H1 (cell line): Measurements from ENCODE around the gene FCN2. TPM values are rescaled to one million over a fixed set of nuclear protein-coding genes. Genes with fewer than 3 reads are reported as not detected.

Experiments
- SRF ChIP-seq: IDR thresholded peaks from 2 replicates; pipeline ENCODE4 v1.6.1; 2011; ENCODE audit warnings: mild to moderate bottlenecking, low read depth, low read length, moderate library complexity
- polyA plus RNA-seq, 7 experiments: library from polyadenylated mRNA; depleted of rRNA in 3 of 7; stranded (reverse) in 5 of 7; unstranded in 2 of 7; fragments of >200 nt in 5 of 7; fragments of 200-250 nt in 2 of 7; gene quantifications; 1 replicate in 5 of 7; 2 replicates in 1 of 7; 4 replicates in 1 of 7; pipeline versions ENCODE4 v1.2.1 to v1.2.3, GENCODE V29; 2011 to 2013; ENCODE audit warnings: missing spikeins in 2 of 7, mixed read lengths in 2 of 7
- total RNA-seq: library from RNA; stranded (reverse); fragmentation: NEBNext Ultra II Directional; extraction: Animal tissue kit (Norgen Biotek cat#: 25700); gene quantifications from 2 replicates; pipeline ENCODE4 v1.2.1, GENCODE V29; 2021

Gene FCN2
- total and polyA plus RNA-seq, 2 of the 8 experiments (the other 6 are each of a cell fraction or from before 2014, with no cell fraction given) = not detected

DNA sequence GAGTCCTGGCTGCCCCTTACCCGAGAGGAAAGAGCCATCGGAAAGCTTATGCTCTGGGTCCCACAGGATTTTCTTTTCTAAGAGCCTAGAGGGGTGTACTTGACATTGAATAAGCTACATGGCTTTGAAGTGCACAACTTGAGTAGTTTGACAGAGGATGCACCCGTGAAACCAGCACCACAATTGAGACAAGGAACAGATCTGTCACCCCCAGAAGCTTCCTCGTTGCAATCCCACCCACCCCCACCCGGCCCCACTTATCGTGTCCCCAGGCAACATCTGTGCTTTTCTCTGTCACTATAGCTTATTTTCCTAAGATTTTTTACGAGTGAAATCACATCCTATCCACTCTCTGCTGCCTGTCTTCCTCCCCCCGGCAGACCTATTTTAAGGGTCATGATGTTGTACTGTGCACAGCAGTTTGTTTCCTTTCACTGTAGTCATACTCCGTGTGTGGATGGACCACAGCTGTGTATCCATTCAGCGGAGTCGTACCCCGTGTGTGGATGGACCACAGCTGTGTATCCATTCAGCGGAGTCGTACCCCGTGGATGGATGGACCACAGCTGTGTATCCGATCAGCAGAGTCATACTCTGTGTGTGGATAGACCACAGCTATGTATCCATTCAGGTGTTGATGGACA is 8.8 kb upstream of the FCN2 start (continued):
- no peak for TF ChIP-seq SRF
